ENCODE data around the gene GZMM. TPM values are rescaled to one million over a fixed set of nuclear protein-coding genes. Genes with fewer than 3 reads are reported as not detected.

Gene GZMM
- total RNA-seq, 2 donors from 2014 or later = 5.3 TPM; not detected in 1

DNA sequence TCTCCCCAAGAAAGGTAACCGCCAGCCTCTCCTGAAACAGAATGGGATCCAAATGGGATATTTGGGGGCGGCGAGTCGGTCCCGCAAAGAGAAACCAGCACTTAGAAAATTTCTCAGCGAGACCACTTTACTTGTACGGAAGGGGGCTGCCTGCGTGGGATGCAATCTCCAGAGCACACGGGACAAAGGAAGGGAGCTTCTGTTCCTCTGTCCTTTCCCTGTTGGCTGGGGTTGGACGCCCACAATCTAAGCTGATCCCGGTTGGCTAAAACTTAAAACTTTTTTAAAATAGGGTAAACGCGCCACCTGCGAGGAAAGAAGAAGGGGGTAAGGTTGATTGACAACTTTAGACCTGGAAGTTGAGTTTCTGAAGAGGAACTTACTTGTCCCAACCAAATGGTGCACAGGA lies 27.7 kb downstream of the GZMM start:
- H3K36me3 ChIP-seq (replicated peaks in 1 of 2; ENCODE audit: insufficient read depth in 1 of 2, low read depth in 2 of 2) = no peaks in the 10 kb centered on the region
- H3K4me1 ChIP-seq = peaks cover 42% of the 10 kb centered on the region
- intact Hi-C loops (cut with DNase I) = no loop called here
- peak overlapping the region in 1 of 2 donors; percentile 27 for H3K4me3 ChIP-seq
- no peaks in the 10 kb centered on the region for H3K27me3 ChIP-seq
- 0 to 3% methylated on average over 10 to 14 of the region's 14 CpGs for WGBS, 2 donors
- TF ChIP-seq POLR2A (IDR thresholded peaks at IDR 0.05) = no peak
- TF ChIP-seq, protein P1, sequence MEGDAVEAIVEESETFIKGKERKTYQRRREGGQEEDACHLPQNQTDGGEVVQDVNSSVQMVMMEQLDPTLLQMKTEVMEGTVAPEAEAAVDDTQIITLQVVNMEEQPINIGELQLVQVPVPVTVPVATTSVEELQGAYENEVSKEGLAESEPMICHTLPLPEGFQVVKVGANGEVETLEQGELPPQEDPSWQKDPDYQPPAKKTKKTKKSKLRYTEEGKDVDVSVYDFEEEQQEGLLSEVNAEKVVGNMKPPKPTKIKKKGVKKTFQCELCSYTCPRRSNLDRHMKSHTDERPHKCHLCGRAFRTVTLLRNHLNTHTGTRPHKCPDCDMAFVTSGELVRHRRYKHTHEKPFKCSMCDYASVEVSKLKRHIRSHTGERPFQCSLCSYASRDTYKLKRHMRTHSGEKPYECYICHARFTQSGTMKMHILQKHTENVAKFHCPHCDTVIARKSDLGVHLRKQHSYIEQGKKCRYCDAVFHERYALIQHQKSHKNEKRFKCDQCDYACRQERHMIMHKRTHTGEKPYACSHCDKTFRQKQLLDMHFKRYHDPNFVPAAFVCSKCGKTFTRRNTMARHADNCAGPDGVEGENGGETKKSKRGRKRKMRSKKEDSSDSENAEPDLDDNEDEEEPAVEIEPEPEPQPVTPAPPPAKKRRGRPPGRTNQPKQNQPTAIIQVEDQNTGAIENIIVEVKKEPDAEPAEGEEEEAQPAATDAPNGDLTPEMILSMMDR (IDR thresholded peaks at IDR 0.05) = no peak
- no peaks in the 10 kb centered on the region for H3K9me3 ChIP-seq
- peak overlapping the region; percentile 4 to 94 (median 77) for H3K27ac ChIP-seq
- no peak for ATAC-seq
- peak in 1 of 4 donors; percentile 25 for DNase-seq

DNA sequence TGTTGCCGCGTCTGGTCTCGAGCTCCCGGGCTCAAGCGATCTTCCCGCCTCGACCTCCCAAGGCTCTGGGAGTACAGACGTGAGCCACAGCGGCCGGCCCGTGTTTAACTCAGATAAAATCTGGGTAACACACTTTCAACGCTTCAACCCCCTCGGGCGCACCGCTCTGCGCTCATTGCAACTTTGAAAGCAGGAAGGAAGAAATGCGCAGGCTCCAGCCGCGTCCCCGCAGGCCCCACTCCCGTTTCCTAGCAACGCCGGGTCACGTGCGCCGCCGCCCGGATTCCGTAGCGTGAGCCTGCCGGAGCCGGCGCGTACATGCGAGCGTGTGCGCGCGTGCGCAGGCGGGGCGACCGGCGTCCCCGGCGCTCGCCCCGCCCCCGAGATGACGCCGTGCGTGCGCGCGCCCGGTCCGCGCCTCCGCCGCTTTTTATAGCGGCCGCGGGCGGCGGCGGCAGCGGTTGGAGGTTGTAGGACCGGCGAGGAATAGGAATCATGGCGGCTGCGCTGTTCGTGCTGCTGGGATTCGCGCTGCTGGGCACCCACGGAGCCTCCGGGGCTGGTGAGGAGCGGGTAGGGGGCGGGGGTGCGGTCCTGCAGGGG lies 28.4 kb downstream of the GZMM start, which contains the start of gene BSG:
BSG (plus strand) TSS at position 457 of the 603 bp plus-strand sequence; CDS start at position 496, 39 bp downstream.
- intact Hi-C loops (cut with DNase I) = no loop called here
- Histone ChIP-seq H3K27ac (peak within 1 kb of the TSS; percentile 67 to 94 (median 77)), H3K4me3 (peak within 1 kb of the TSS; percentile 67 to 96), H3K9me3 (no peaks in the 10 kb centered on the region), H3K27me3 (no peaks in the 10 kb centered on the region), H3K4me1 (peaks cover 47% of the 10 kb centered on the region), H3K36me3 (replicated peaks in 1 of 2; ENCODE audit: insufficient read depth in 1 of 2, low read depth in 2 of 2) (no peaks in the 10 kb centered on the region)
- WGBS, 2 donors = 0% methylated on average over 14 to 76 of the region's 79 CpGs
- ATAC-seq = peak; percentile 92
- peak; percentile 98 to 99 (median 98) for DNase-seq
- peak; percentile 97 for TF ChIP-seq POLR2A (IDR thresholded peaks at IDR 0.05)
- TF ChIP-seq, protein P1 (IDR thresholded peaks at IDR 0.05) = peak in 1 of 7 experiments; percentile 18

DNA sequence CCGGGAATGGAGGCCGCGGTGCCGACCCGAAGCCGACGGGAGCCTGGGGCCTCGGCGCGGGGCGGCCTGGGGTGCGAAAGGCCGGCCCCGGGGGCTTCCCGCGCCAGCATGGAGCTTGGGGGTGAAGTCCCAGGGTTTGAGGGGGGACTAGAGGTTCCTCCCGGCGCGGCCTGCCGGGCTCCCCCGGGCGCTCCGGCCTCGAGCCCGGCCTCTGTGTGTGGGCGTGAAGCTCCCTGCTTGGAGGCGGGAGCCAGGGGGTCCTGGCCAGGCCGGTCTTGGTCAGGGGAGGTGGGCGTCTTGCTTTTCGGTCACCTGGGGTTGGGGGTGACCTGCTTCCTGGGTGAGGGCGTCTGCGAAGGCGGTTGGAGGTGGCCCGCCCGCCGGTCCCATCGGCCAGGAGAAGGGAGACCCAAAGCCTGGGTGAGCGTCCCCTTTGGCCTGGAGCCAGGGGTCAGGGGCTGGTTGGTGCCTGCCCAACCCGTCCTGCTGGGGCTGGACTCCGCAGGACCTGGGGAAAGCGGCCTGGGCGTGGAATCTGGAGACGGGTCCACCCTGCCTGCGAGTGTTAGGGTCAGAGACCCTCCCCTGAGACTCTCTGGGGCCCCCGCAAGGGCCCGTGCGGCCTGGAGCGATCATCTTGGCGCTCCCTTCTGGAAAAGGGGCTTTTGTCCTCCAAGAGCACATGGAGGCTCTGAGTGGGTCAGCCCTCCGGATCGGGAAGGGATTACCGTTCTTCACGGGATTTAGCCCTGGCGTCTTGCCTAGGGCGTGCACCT lies 29.1 kb downstream of the GZMM start:
- Histone ChIP-seq H3K27me3 (no peaks in the 10 kb centered on the region), H3K27ac (peak overlapping the region; percentile 67 to 94 (median 77)), H3K9me3 (no peaks in the 10 kb centered on the region), H3K4me3 (peak overlapping the region; percentile 67 to 96), H3K36me3 (replicated peaks in 1 of 2; ENCODE audit: insufficient read depth in 1 of 2, low read depth in 2 of 2) (no peaks in the 10 kb centered on the region), H3K4me1 (peaks cover 47% of the 10 kb centered on the region)
- ATAC-seq = no peak
- peak; percentile 39 to 63 (median 55) for DNase-seq
- 0% methylated on average over 43 of the region's 55 CpGs; no CpG with 5 or more reads in 1 of the 2 donors for WGBS, 2 donors
- intact Hi-C loops (cut with DNase I) = no loop called here
- TF ChIP-seq POLR2A (IDR thresholded peaks at IDR 0.05) = no peak
- TF ChIP-seq, protein P1 (IDR thresholded peaks at IDR 0.05) = no peak

DNA sequence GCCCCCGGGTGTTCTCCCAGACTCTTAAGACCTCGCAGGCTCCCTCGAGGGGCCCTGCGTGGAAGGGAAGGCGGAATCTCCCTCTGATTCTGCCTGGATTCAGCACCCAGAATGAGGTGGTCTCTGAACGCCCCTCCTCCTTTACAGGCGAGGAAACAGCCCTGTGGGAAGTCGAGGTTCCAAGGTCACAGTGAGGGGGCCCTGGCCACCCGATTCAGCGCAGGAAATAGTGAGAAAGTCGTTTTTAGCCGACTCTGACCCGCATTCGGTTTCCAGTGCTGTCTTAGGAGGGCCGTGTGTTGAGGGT lies 29.6 kb downstream of the GZMM start:
- H3K27ac ChIP-seq = peak overlapping the region in 2 of 4 donors; percentile 13 to 83
- peaks cover 47% of the 10 kb centered on the region for H3K4me1 ChIP-seq
- ATAC-seq = no peak
- 3 to 5% methylated on average over 10 to 12 of the region's 15 CpGs for WGBS, 2 donors
- H3K4me3 ChIP-seq = peak overlapping the region; percentile 67 to 96
- H3K9me3 ChIP-seq = no peaks in the 10 kb centered on the region
- intact Hi-C loops (cut with DNase I) = no loop called here
- no peaks in the 10 kb centered on the region for H3K27me3 ChIP-seq
- no peak for TF ChIP-seq POLR2A (IDR thresholded peaks at IDR 0.05)
- TF ChIP-seq, protein P1 (IDR thresholded peaks at IDR 0.05) = no peak
- H3K36me3 ChIP-seq (replicated peaks in 1 of 2; ENCODE audit: insufficient read depth in 1 of 2, low read depth in 2 of 2) = no peaks in the 10 kb centered on the region
- no peak for DNase-seq

Measured in body of pancreas (tissue), 4 donors.